T47D (cell line): Measurements from ENCODE around the gene FARSB.

Experiments
- DNase-seq, 2 experiments: peaks; one replicate each; pipeline versions ENCODE4 v3.0.0 to v3.0.0-alpha.2; 2011 to 2012; ENCODE audit warnings: low read depth in 1 of 2, low spot score in 1 of 2
- JUND ChIP-seq: IDR thresholded peaks from 2 replicates; pipeline ENCODE4 v1.6.1; 2012; ENCODE audit warnings: low read depth
- in situ Hi-C: cut with HindIII; loops from 2 replicates; pipeline ENCODE4 v1.10.0; 2016; ENCODE audit warnings: low sequenced_read_pairs, low pct_unique_long_range_greater_than_20kb

Gene FARSB

DNA sequence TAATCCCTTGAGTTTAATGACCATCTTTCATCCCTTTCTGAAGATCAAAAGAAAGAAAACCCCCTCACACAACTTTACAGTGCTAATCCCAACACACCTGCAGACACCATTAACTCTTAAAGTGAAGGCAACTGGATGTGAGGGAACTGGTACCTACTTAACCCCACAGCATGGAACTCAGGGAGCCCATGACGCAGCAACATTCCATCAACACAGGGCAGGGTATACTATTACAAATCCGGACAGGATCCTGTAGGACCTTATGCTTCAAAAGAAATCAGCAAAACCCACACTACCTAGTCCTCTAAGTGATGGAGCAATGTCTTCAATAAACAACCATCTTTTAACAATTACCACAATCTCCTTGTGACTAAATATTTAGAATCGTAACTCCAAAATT is 78.6 kb downstream of the FARSB start:
- no peak for DNase-seq
- in situ Hi-C loops, result no loop called here
- no peak for TF ChIP-seq JUND

DNA sequence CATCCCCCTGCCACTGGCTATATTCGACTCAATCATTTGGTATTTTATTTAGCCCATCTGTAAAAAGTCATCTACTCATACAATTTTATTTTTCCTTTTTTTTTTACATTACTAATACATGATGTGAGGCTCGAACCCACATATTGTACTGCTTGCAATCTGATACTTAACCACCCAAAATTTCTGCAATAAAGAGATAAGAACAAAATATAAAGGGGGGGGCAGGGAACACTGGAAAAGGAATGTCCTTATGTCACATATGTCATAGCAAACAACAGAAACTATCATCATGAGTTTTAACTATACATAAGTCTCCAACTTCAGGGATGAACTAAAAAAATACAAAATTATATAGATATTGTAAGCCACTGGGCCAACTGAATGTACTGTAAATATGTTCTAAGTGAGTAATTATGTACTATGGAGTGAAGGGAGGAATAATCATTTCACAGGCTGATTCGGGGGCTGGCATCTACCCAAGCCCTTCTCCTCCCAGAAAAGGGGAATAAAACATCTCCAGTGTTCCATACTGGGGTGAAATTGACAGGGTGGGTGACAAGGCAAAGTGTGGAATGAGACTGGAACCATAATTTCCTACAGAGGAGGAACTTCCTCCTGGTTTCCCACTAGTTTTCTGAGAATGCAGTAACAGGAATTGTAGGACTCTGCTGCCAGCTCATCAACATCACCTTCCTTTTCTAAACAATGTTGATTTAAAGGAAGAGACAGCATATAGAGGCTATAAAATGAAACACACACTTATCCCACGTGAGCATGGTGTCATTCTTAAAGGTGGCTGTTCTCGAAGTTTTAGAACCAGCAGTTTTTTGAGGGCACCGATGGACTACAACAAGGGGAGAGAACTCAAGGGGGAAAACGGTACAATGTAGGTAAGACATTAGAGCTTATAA is 79.5 kb downstream of the FARSB start:
- no peak for DNase-seq
- in situ Hi-C loops, result no loop called here

DNA sequence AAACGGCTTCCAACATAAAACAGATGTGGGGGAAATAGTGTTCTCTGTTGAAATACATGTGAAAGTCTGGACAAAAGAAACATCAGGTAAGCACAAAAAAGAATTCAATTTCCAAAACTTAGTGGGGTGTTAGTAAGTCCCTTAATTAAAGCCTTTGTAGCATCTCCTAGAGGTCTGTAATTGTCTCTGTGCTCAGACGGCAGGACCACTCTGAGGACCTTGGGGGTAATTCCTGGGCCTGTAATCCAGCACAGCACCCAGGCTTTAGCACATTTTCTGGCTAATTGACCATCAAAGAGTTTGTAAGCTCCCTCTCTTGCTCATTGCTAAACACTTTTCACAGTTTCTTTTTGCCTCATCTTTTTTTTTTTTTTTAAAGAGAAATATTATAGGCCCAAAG is 80.3 kb downstream of the FARSB start:
- in situ Hi-C loops, result no loop called here
- no peak for TF ChIP-seq JUND
- no peak for DNase-seq

More for the DNA sequence above, 79.5 kb downstream of the FARSB start:
- TF ChIP-seq JUND, result no peak

DNA sequence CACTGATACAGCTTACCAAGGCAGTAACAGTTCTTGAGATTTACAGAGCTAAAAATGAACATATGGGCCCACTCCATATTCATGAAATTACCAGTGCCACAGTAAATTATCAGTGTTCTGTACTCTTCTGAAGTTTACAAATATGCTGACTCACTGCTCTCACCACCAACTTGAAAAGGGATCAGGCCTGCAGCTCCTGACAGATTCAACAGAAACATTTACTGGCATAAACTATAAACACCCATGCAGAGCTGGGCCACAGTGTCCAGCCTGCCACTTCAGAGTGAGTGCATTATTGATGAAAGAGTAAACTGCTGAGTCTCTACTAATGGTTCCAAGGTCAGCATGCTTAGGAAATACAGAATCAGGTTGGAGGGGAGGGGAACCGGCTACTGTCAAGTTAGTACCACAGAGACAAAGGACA is 83.1 kb downstream of the FARSB start:
- DNase-seq, result peak in 1 of 2 experiments; percentile 15
- TF ChIP-seq JUND, result no peak
- in situ Hi-C loops, result no loop called here

- TF ChIP-seq JUND, result no peak
- DNase-seq, result peak in 1 of 2 experiments; percentile 49
- in situ Hi-C loops, result no loop called here
These were observed 83.6 kb downstream of the FARSB start for GRCh38 chr2:222572264-222572721.

DNA sequence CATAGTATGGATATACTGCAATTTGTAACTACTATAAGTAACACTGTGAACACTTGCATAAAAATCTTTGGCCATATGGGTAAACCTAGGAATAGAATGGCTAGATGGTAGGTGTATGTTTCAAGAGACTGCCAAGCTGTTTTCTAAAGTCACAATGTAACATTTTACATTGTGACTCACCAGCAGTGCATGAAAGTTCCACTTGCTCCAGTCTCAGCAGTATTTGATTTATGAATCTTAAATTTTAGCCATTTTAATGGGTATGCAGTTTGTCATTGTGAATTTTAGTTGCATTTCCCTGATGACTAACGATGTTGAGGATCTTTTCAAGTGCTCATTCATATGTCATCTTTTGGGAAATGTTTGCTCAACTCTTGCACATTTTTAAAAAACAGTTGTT is 86.1 kb downstream of the FARSB start:
- DNase-seq, result no peak
- in situ Hi-C loops, result no loop called here
- no peak for TF ChIP-seq JUND

- DNase-seq, result no peak
- no peak for TF ChIP-seq JUND
- in situ Hi-C loops, result no loop called here
These were observed 87.0 kb downstream of the FARSB start for GRCh38 chr2:222568865-222569264.

DNA sequence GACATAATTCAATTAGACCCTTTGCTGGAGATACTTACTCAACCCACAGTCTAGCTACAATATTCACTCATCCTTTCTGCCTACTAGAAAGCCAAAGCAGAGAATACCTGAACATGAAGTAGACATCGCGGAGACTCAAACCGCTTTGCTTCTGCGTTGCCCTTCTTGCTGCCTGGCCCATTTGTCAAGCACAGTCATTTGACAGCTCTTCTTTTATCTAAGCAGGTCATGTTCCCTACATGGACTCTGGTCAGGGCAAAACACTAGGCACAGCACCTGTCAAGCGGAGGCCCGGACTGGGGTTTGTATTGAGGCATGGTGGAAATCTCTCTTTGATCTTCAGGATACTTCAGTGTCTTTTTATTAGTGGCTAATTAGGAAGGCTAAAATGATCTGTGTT is 89.7 kb downstream of the FARSB start:
- no peak for TF ChIP-seq JUND
- in situ Hi-C loops, result no loop called here
- no peak for DNase-seq

DNA sequence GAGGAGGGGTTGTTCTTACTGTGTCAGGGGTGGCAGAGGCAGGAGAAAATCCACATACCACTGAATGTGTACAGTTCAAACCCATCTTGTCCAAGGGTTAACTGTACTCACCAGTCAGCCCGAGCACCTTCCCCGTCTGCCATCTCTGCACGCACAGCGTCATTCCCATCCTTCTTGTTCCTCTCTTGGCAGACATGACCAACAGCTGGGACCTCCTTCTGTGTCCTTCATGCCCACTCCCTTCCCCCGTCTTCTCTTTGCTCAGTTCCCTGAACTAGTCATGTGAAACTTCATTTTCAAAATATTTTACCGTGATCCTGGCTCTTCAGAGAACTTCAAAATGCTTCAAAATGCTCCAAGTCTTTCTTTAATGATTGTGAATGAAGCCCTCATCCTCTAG is 92.0 kb downstream of the FARSB start:
- DNase-seq, result no peak
- in situ Hi-C loops, result no loop called here
- TF ChIP-seq JUND, result no peak

- in situ Hi-C loops, result no loop called here
- no peak for TF ChIP-seq JUND
- DNase-seq, result no peak
These were observed 92.7 kb downstream of the FARSB start for GRCh38 chr2:222563106-222563718.

- DNase-seq, result peak; percentile 20 to 68
- no peak for TF ChIP-seq JUND
- in situ Hi-C loops, result no loop called here
These were observed 93.9 kb downstream of the FARSB start for GRCh38 chr2:222561817-222562645.

DNA sequence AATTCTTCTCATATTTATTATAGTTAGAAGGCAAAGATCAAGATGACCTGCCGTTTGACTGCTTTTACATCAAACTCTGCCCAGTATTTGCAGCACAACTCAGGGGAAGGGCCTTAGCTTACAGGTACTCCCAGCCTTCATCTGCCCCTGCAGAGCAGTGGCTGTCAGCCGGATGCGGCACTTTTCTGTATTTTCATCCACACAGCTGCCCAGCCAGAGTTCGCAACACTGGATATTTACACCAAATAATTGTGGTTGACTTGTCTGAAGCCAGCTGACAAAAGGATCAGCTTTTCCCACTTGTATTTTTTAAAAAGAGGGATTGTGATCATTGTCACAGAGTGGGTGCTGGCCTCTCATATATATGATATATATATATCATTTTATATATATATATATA is 94.7 kb downstream of the FARSB start:
- no peak for TF ChIP-seq JUND
- in situ Hi-C loops, result no loop called here
- no peak for DNase-seq

GRCh38 chr2:222554517-222554916 is 101.4 kb downstream of the FARSB start:
- no peak for DNase-seq
- in situ Hi-C loops, result no loop called here

More at GRCh38 chr2:222554517-222554916, 101.4 kb downstream of the FARSB start:
- TF ChIP-seq JUND, result no peak
